HCEC 1CT (cell line): Measurements from ENCODE around the gene TCL1A.
"Not testable (repeated sequence)": the region's sequence is repeated elsewhere in the genome, so short reads cannot be mapped to it uniquely, and the experiment has no call there.

ENCODE experiments used
- DNase-seq: peaks from one replicate; pipeline ENCODE4 v3.0.0-alpha.2; 2017

Gene TCL1A

GRCh38 chr14:95713596-95714371, at the start of gene TCL1A:
TCL1A (minus strand) TSS chr14:95714125; CDS start chr14:95714066, 59 bp downstream.
- no peak for DNase-seq

GRCh38 chr14:95763032-95763431, 49.1 kb upstream of the TCL1A start:
- DNase-seq = not testable (repeated sequence)

GRCh38 chr14:95761436-95761835, 47.5 kb upstream of the TCL1A start:
- DNase-seq = no peak

GRCh38 chr14:95760596-95760995, 46.7 kb upstream of the TCL1A start:
- DNase-seq = peak; percentile 38

GRCh38 chr14:95759941-95760340, 46.0 kb upstream of the TCL1A start:
- peak; percentile 78 for DNase-seq

- DNase-seq = no peak
These were observed 44.4 kb upstream of the TCL1A start for GRCh38 chr14:95758331-95758730.

- no peak for DNase-seq
These were observed 42.8 kb upstream of the TCL1A start for GRCh38 chr14:95756751-95757150.

GRCh38 chr14:95756127-95756526, 42.2 kb upstream of the TCL1A start:
- no peak for DNase-seq

GRCh38 chr14:95741781-95742180, 27.9 kb upstream of the TCL1A start:
- no peak for DNase-seq

- no peak for DNase-seq
These were observed 27.1 kb upstream of the TCL1A start for GRCh38 chr14:95741038-95741490.

GRCh38 chr14:95739356-95739755, 25.4 kb upstream of the TCL1A start:
- DNase-seq = no peak

- DNase-seq = no peak
These were observed 19.3 kb upstream of the TCL1A start for GRCh38 chr14:95733212-95733611.

- no peak for DNase-seq
These were observed 16.2 kb upstream of the TCL1A start for GRCh38 chr14:95730126-95730525.

- DNase-seq = not testable (repeated sequence)
These were observed 15.6 kb upstream of the TCL1A start for GRCh38 chr14:95729402-95730028.

- DNase-seq = no peak
These were observed 13.3 kb upstream of the TCL1A start for GRCh38 chr14:95727056-95727700.

- DNase-seq = no peak
These were observed 11.9 kb upstream of the TCL1A start for GRCh38 chr14:95725685-95726336.

- no peak for DNase-seq
These were observed 8.7 kb upstream of the TCL1A start for GRCh38 chr14:95722525-95723190.

GRCh38 chr14:95712398-95712797, 1.5 kb downstream of the TCL1A start:
- DNase-seq = no peak

- no peak for DNase-seq
These were observed 2.3 kb downstream of the TCL1A start for GRCh38 chr14:95711476-95712176.

- DNase-seq = no peak
These were observed 3.8 kb downstream of the TCL1A start for GRCh38 chr14:95710106-95710505.

- DNase-seq = no peak
These were observed 6.6 kb downstream of the TCL1A start for GRCh38 chr14:95707327-95707726.

- no peak for DNase-seq
These were observed 8.4 kb downstream of the TCL1A start for GRCh38 chr14:95705518-95705917.
